Measurements from ENCODE around the gene KCTD18.

KCTD18 gene

GRCh38 chr2:200490001-200490400 is 19.9 kb downstream of the KCTD18 start:
- no peaks in the 10 kb centered on the region for H3K79me2 ChIP-seq (ENCODE audit: low read length)
- H3K36me3 ChIP-seq (replicated peaks; ENCODE audit: low read depth, low read length), result peaks cover 36% of the 10 kb centered on the region
- H2AFZ ChIP-seq (ENCODE audit: low read depth, low read length), result no peak overlapping the region
- H4K20me1 ChIP-seq (ENCODE audit: insufficient read depth, low read length), result no peaks in the 10 kb centered on the region
- H3K27me3 ChIP-seq (ENCODE audit: low read depth, low read length), result no peaks in the 10 kb centered on the region
- no peak overlapping the region for H3K4me2 ChIP-seq (ENCODE audit: low read length)
- H3K4me3 ChIP-seq (ENCODE audit: low read length), result no peak overlapping the region
- H3K9ac ChIP-seq (ENCODE audit: low read length), result no peak overlapping the region
- TF ChIP-seq EZH2phosphoT487 (IDR thresholded peaks at IDR 0.05; ENCODE audit: low read depth), result no peak
- no peak for TF ChIP-seq CTCF (IDR thresholded peaks at IDR 0.05; ENCODE audit: low read depth, low read length)
- H3K27ac ChIP-seq (ENCODE audit: low read length), result no peak overlapping the region
- no peaks in the 10 kb centered on the region for H3K4me1 ChIP-seq (ENCODE audit: low read length)
- no peaks in the 10 kb centered on the region for H3K9me3 ChIP-seq (ENCODE audit: insufficient read depth, low read length)

- Histone ChIP-seq H3K27ac (ENCODE audit: low read length) (no peak overlapping the region), H3K36me3 (replicated peaks; ENCODE audit: low read depth, low read length) (peaks cover 28% of the 10 kb centered on the region), H3K9me3 (ENCODE audit: insufficient read depth, low read length) (no peaks in the 10 kb centered on the region), H2AFZ (ENCODE audit: low read depth, low read length) (no peak overlapping the region), H3K9ac (ENCODE audit: low read length) (no peak overlapping the region), H4K20me1 (ENCODE audit: insufficient read depth, low read length) (no peaks in the 10 kb centered on the region), H3K79me2 (ENCODE audit: low read length) (no peaks in the 10 kb centered on the region), H3K4me1 (ENCODE audit: low read length) (no peaks in the 10 kb centered on the region), H3K4me3 (ENCODE audit: low read length) (no peak overlapping the region), H3K27me3 (ENCODE audit: low read depth, low read length) (no peaks in the 10 kb centered on the region), H3K4me2 (ENCODE audit: low read length) (no peak overlapping the region)
- TF ChIP-seq CTCF (IDR thresholded peaks at IDR 0.05; ENCODE audit: low read depth, low read length), result no peak
- no peak for TF ChIP-seq EZH2phosphoT487 (IDR thresholded peaks at IDR 0.05; ENCODE audit: low read depth)
Measured at GRCh38 chr2:200488169-200488568, 21.7 kb downstream of the KCTD18 start.

GRCh38 chr2:200486529-200486928 is 23.3 kb downstream of the KCTD18 start:
- H3K27me3 ChIP-seq (ENCODE audit: low read depth, low read length), result no peaks in the 10 kb centered on the region
- no peak overlapping the region for H2AFZ ChIP-seq (ENCODE audit: low read depth, low read length)
- H3K9ac ChIP-seq (ENCODE audit: low read length), result no peak overlapping the region
- peaks cover 16% of the 10 kb centered on the region for H3K36me3 ChIP-seq (replicated peaks; ENCODE audit: low read depth, low read length)
- H3K27ac ChIP-seq (ENCODE audit: low read length), result no peak overlapping the region
- H3K4me2 ChIP-seq (ENCODE audit: low read length), result no peak overlapping the region
- H3K4me3 ChIP-seq (ENCODE audit: low read length), result no peak overlapping the region
- TF ChIP-seq EZH2phosphoT487 (IDR thresholded peaks at IDR 0.05; ENCODE audit: low read depth) (no peak), CTCF (IDR thresholded peaks at IDR 0.05; ENCODE audit: low read depth, low read length) (no peak)
- H3K79me2 ChIP-seq (ENCODE audit: low read length), result no peaks in the 10 kb centered on the region
- H4K20me1 ChIP-seq (ENCODE audit: insufficient read depth, low read length), result no peaks in the 10 kb centered on the region
- no peaks in the 10 kb centered on the region for H3K9me3 ChIP-seq (ENCODE audit: insufficient read depth, low read length)
- H3K4me1 ChIP-seq (ENCODE audit: low read length), result no peaks in the 10 kb centered on the region

GRCh38 chr2:200484934-200485333 is 24.9 kb downstream of the KCTD18 start:
- Histone ChIP-seq H3K4me1 (ENCODE audit: low read length) (no peaks in the 10 kb centered on the region), H3K27ac (ENCODE audit: low read length) (no peak overlapping the region), H3K9me3 (ENCODE audit: insufficient read depth, low read length) (no peaks in the 10 kb centered on the region), H2AFZ (ENCODE audit: low read depth, low read length) (no peak overlapping the region), H3K36me3 (replicated peaks; ENCODE audit: low read depth, low read length) (peaks cover 7% of the 10 kb centered on the region), H3K9ac (ENCODE audit: low read length) (no peak overlapping the region), H3K4me3 (ENCODE audit: low read length) (no peak overlapping the region), H3K79me2 (ENCODE audit: low read length) (no peaks in the 10 kb centered on the region), H3K4me2 (ENCODE audit: low read length) (no peak overlapping the region), H3K27me3 (ENCODE audit: low read depth, low read length) (no peaks in the 10 kb centered on the region), H4K20me1 (ENCODE audit: insufficient read depth, low read length) (no peaks in the 10 kb centered on the region)
- TF ChIP-seq CTCF (IDR thresholded peaks at IDR 0.05; ENCODE audit: low read depth, low read length), result no peak
- no peak for TF ChIP-seq EZH2phosphoT487 (IDR thresholded peaks at IDR 0.05; ENCODE audit: low read depth)

Data from OCI-LY3 (cell line).